CD4-positive, alpha-beta T cell treated with Interleukin-10 for 1 hour (primary cell): Measurements from ENCODE around the gene AHI1.
"Not testable (repeated sequence)": the region's sequence is repeated elsewhere in the genome, so short reads cannot be mapped to it uniquely, and the experiment has no call there.

Experiments used
- DNase-seq: peaks from one replicate; pipeline ENCODE4 v3.0.0-alpha.2; 2020

Gene AHI1

DNA sequence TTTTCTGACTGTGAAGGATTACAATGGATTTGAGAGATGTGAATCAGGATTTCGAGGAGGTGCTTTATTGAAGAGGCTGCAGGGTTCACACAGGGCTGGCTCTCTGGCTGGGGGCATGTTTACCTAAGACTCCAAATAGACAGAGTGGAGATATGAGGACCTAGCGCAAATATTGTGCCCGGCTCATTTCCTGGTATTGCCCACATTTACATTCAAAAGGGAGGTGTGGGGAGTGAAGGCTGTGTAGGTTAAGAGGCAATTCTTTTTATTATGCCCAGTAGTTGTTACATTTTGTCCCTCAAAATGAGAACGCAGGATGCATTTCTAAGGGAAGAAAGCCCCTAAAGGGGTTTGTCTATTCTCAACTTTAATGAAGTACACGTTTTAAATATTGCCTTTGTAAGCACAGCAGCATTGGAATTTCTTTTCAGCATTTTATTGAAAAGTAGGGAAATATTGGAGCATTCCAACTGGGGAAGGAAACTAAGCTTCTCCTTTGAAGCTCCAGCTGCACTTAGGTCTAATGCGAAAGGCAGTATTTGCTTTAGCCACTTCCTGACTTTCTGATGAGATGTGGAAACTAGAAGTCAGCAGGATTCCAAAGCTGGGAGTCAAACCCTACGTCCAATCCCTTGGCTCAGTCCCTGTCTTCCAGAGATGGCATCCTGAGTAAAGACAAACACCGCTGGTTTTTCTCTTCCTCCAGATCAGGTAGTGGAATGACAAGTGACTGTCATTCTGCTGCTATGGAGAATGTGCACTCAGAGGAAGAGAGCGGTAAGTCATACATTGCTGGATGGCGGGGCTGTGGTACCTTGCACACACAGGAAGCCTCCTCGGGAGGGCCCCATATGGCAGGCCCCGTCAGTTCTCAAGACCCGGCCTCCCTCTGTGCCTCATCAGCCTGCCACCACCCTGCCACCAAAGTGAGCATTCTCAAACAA lies 245.8 kb downstream of the AHI1 start:
- DNase-seq = no peak

- DNase-seq = no peak
These were observed 246.6 kb downstream of the AHI1 start for GRCh38 chr6:135250751-135251497.

DNA sequence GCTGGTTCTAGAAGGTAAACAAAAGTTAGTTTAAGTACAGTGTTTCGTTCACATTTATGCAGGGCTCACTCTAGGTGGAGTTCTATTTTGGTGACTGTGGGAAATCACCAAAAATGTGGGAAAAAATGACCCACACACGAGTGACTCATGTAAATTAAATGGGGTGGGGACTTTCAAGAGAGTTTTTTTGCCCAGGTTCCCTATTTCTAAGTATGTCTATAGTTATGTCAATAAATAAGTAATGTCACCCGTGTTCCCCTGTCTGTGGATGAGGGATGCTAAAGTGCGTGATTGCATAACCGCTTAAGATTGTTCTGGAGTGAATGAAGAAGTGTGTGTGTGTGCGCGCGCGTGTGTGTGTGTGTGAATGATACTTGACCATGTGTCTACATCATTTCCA lies 247.3 kb downstream of the AHI1 start:
- no peak for DNase-seq

DNA sequence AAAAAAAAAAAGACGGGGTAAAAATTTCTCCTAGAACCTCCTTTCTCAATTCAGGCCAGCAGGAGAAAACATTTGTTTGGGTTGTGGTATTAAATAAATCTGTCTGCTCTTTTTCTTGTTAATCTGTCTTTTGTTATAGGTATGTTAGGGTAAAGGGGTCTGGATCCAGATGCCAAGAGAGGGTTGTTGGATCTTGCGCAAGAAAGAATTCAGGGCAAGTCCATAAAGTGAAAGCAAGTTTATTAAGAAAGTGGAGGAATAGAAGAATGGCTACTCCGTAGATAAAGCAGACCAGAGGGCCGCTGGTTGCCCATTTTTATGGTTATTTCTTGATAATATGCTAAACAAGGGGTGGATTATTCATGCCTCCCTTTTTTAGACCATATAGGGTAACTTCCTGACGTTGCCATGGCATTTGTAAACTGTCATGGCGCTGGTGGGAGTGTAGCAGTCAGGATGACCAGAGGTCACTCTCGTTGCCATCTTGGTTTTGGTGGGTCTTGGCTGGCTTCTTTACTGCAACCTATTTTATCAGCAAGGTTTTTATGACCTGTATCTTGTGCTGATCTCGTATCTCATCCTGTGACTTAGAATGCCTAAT lies 251.0 kb downstream of the AHI1 start:
- DNase-seq = not testable (repeated sequence)

DNA sequence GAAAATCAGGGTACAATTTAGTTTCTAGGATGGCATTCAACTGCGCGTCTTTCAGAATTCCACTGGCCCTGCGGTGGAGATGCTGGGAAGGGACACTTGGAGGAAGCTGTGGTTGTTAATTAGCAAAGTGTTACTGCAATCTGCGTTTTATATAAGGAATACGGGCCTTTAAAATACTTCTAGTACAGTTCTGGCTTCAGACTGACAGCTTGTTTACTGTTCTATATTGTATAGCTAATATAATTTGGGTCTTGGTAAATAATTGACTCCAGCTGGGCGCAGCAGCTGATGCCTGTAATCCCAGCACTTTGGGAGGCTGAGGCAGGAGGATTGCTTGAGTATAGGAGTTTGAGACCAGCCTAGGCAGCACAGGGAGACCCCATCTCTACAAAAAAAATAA lies 252.7 kb downstream of the AHI1 start:
- DNase-seq = no peak

- DNase-seq = no peak
These were observed 253.4 kb downstream of the AHI1 start for GRCh38 chr6:135243871-135244796.

DNA sequence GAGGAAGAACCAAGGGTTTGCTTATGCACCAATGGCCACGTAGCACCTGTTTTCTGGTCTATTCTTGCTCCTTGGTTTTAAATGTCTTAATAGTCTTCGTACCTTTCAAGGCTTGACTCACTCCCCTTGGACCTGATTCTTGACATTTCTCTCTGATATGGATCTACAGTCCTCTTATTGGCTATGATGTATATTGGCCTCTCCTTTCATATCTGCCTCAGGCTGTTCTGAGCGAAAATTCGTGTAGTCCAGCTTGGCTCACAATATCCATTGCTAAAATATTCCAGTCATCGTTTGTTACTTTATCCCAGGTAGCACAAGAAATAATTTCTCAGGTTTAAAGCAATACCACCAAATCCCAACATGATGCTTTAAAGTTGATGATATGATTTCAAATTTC lies 256.8 kb downstream of the AHI1 start:
- no peak for DNase-seq

GRCh38 chr6:135236732-135237131 lies 260.8 kb downstream of the AHI1 start:
- DNase-seq = no peak

- DNase-seq = no peak
These were observed 261.2 kb downstream of the AHI1 start for GRCh38 chr6:135236319-135236718.

DNA sequence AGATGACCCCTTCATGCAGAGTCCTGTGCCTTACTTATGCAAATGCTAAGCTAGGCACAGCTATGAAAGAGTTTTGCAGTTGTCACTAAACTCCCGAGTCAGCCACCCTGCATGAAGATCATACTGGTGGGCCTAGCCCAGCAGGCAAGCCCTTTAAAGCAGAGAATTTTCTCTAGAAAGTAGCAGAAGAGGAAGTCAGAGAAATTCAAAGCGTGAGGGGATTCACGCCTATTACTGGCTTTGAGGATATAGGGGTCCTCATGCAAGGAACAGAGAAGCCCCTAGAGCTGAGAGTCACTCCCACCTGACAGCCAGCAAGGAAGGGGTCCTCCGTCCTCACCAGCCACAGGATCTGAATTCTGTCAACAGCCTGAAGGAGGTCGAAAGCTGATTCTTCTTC lies 261.8 kb downstream of the AHI1 start:
- no peak for DNase-seq

DNA sequence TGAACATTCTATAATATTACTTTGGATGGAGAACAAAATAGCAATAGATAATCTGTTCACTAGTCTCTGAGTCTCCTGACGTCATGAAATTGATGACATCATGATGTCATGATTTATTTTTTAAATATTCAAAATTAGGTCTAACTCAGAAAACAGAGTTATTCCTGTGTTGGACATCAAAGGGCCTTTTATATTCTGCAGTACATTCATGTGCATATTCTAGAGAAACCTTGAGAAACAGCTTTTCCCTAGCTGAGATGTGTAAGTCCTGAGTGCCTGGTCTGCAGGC lies 263.1 kb downstream of the AHI1 start:
- DNase-seq = no peak

DNA sequence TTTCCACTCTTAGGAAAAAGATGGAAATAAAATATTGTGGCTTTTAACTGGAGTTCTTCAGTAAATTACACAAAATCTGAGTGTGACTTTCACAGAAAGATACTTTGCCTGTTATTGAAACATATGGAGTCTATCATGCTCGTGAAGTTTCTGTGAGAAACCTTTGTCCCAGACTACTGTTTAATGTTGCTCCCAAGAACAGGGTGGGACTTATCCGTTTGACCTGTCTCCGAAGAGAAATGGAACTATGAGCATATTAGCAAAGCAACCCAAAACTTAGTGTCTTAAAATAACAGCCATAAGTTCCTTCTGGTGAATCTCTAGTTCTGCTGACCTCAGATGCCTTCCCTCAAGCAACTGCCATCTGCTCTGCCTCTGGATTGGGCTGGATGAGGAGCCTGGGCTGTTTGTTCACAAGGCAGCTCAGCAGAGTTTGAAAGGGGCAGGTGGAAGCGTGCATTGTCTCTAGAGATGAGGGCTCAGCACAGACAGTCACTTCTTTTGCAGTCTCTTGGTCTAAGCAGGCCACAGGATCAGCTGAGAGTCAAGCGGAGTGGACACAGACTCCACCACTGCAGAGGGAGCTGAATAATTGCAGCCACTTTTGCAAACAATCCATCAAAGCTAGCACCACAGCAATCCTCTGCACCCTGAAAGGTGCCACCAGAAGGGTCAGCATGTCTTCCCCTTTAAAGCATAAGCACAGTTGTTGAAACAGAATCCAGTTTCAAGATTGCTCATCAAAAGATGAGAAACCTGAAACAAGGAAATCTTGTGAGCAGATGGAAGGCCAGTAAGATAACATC lies 263.7 kb downstream of the AHI1 start:
- no peak for DNase-seq
